Activated B cell treated with CpG ODN at 0.5 μM for 24 hours (primary cell): ENCODE results near the gene CNIH2. TPM values are rescaled to one million over a fixed set of nuclear protein-coding genes. Genes with fewer than 3 reads are reported as not detected.
A peak's percentile ranks its signal among the peaks of the same experiment; 100 is the strongest.

ENCODE experiments used
- ATAC-seq: fragments of 200-7000 bp; cut with Tn5 transposase; one replicate; pipeline ENCODE4 v1.10.0; 2021; ENCODE audit warnings: low read depth, mild to moderate bottlenecking, moderate library complexity
- CTCF ChIA-PET: fragments of 350-600 bp; sonication (Branson Sonifier 250); formaldehyde crosslinking; loops from one replicate; lab custom pipeline; 2021; ENCODE audit warnings: antibody characterized with exemption; lab: Charles Lee
- POLR2A ChIA-PET: fragments of 350-600 bp; sonication (Branson Sonifier 250); formaldehyde crosslinking; loops from one replicate; lab custom pipeline; 2021; ENCODE audit warnings: antibody characterized with exemption; lab: Charles Lee
- DNase-seq: peaks from one replicate; pipeline ENCODE4 v3.0.0; 2022
- H3K27ac Mint-ChIP-seq: one replicate; pipeline ENCODE4 v1.8.0; 2020; ENCODE audit warnings: mixed read lengths
- H3K27me3 Mint-ChIP-seq: one replicate; pipeline ENCODE4 v1.8.0; 2021; ENCODE audit warnings: mixed read lengths
- H3K36me3 Mint-ChIP-seq: one replicate; pipeline ENCODE4 v1.8.0; 2021; ENCODE audit warnings: low read depth, mixed read lengths
- H3K4me1 Mint-ChIP-seq: one replicate; pipeline ENCODE4 v1.8.0; 2021; ENCODE audit warnings: mixed read lengths
- H3K4me3 Mint-ChIP-seq: one replicate; pipeline ENCODE4 v1.8.0; 2020; ENCODE audit warnings: mild to moderate bottlenecking, mixed read lengths
- H3K9me3 Mint-ChIP-seq: one replicate; pipeline ENCODE4 v1.8.0; 2020; ENCODE audit warnings: mixed read lengths
- CTCF ChIP-seq: fragments of 200-600 bp; IDR thresholded peaks from one replicate; pipeline ENCODE4 v1.8.0; 2022; ENCODE audit warnings: antibody characterized with exemption, mild to moderate bottlenecking
- intact Hi-C: fragments of 100-400 bp; cut with micrococcal nuclease; formaldehyde crosslinking; loops from one replicate; pipeline ENCODE4 v1.15.1; 2024
- total RNA-seq: library from RNA; stranded (reverse); gene quantifications from 2 replicates; pipeline ENCODE4 v1.2.3, GENCODE V29; 2022

The CNIH2 gene
- total RNA-seq, 1 donor from 2014 or later, result 0.93 TPM

- Mint-ChIP-seq H3K27ac (peak overlapping the region; percentile 97), H3K9me3 (no peaks in the 10 kb centered on the region), H3K4me3 (peak overlapping the region; percentile 93), H3K36me3 (peaks cover 2% of the 10 kb centered on the region), H3K4me1 (peaks cover 29% of the 10 kb centered on the region), H3K27me3 (no peaks in the 10 kb centered on the region)
- peak; percentile 23 for ATAC-seq
- DNase-seq, result no peak
- intact Hi-C loops, result no loop called here
- POLR2A ChIA-PET, result interaction anchor here (0.6 to 3.3 kb wide), 18 partner anchors 13 to 697 kb away, joined by 3 to 26 read pairs (median 6); partner anchors contain the start of genes BRMS1, DPP3, RAB1B and RBM4B
- TF ChIP-seq CTCF, result no peak
- CTCF ChIA-PET, result interaction anchor here (0.6 to 5.1 kb wide), 21 partner anchors 9 to 438 kb away, joined by 3 to 67 read pairs (median 6); partner anchors contain the start of genes BRMS1, DPP3, MRPL11 and RBM4B
Observed at GRCh38 chr11:66311470-66311964, 33.5 kb downstream of the CNIH2 start.

GRCh38 chr11:66311965-66312548, 34.1 kb downstream of the CNIH2 start:
- Mint-ChIP-seq H3K4me3 (peak overlapping the region; percentile 93), H3K36me3 (peaks cover 2% of the 10 kb centered on the region)

GRCh38 chr11:66312549-66313320, 34.8 kb downstream of the CNIH2 start:
- intact Hi-C loops, result loop anchor here (1.0 to 2.0 kb wide), 12 partner anchors 16 to 531 kb away; partner anchors contain the start of genes BRMS1, CCDC87, CCS and DPP3
- POLR2A ChIA-PET, result interaction anchor here (0.5 to 3.3 kb wide), 34 partner anchors 12 to 1728 kb away, joined by 3 to 26 read pairs (median 4); partner anchors contain the start of genes BRMS1, CCDC85B, DPP3 and MRPL11
- H3K4me3 Mint-ChIP-seq, result peak overlapping the region; percentile 93
- no peak for TF ChIP-seq CTCF
- H3K27ac Mint-ChIP-seq, result peak overlapping the region; percentile 97
- H3K9me3 Mint-ChIP-seq, result no peaks in the 10 kb centered on the region
- DNase-seq (peak; percentile 96), ATAC-seq (peak; percentile 68)
- CTCF ChIA-PET, result interaction anchor here (0.6 to 5.1 kb wide), 14 partner anchors 10 to 365 kb away, joined by 3 to 67 read pairs (median 10); partner anchors contain the start of genes BRMS1, DPP3, MRPL11 and RBM4B
- no peaks in the 10 kb centered on the region for H3K27me3 Mint-ChIP-seq
- H3K36me3 Mint-ChIP-seq, result peaks cover 2% of the 10 kb centered on the region
- H3K4me1 Mint-ChIP-seq, result peaks cover 37% of the 10 kb centered on the region

More at GRCh38 chr11:66311965-66312548, 34.1 kb downstream of the CNIH2 start:
- no peaks in the 10 kb centered on the region for H3K27me3 Mint-ChIP-seq
- peak overlapping the region; percentile 97 for H3K27ac Mint-ChIP-seq
- ChIA-PET POLR2A (interaction anchor here (0.6 to 3.3 kb wide), 32 partner anchors 13 to 1729 kb away, joined by 3 to 26 read pairs (median 4); partner anchors contain the start of genes BRMS1, CCDC85B, DPP3 and MRPL11), CTCF (interaction anchor here (0.6 to 5.1 kb wide), 21 partner anchors 9 to 438 kb away, joined by 3 to 67 read pairs (median 6); partner anchors contain the start of genes BRMS1, DPP3, MRPL11 and RBM4B)
- TF ChIP-seq CTCF, result peak; percentile 95
- peaks cover 30% of the 10 kb centered on the region for H3K4me1 Mint-ChIP-seq
- intact Hi-C loops, result loop anchor here (1.0 to 2.0 kb wide), 12 partner anchors 16 to 531 kb away; partner anchors contain the start of genes BRMS1, CCDC87, CCS and DPP3
- DNase-seq (peak; percentile 98), ATAC-seq (peak; percentile 79)
- no peaks in the 10 kb centered on the region for H3K9me3 Mint-ChIP-seq

GRCh38 chr11:66313321-66314185, 35.6 kb downstream of the CNIH2 start:
- Mint-ChIP-seq H3K27ac (peak overlapping the region; percentile 97), H3K4me1 (peaks cover 45% of the 10 kb centered on the region), H3K36me3 (peaks cover 2% of the 10 kb centered on the region), H3K4me3 (peak overlapping the region; percentile 93), H3K27me3 (no peaks in the 10 kb centered on the region), H3K9me3 (no peaks in the 10 kb centered on the region)
- no peak for TF ChIP-seq CTCF
- DNase-seq (no peak), ATAC-seq (no peak)
- intact Hi-C loops, result loop anchor here (2.0 kb wide), 1 partner anchor 363 kb away; the partner anchor contains the start of gene RBM4B
- POLR2A ChIA-PET, result interaction anchor here (0.5 to 3.3 kb wide), 24 partner anchors 11 to 1727 kb away, joined by 3 to 26 read pairs (median 6); partner anchors contain the start of genes BRMS1, CCDC85B, DPP3 and MRPL11
- CTCF ChIA-PET, result interaction anchor here (0.6 to 5.1 kb wide), 8 partner anchors 18 to 485 kb away, joined by 3 to 67 read pairs (median 15); partner anchors contain the start of genes BRMS1, MRPL11 and YIF1A
